Measurements from ENCODE around the gene MRE11.
"Not testable (repeated sequence)": the region's sequence is repeated elsewhere in the genome, so short reads cannot be mapped to it uniquely, and the experiment has no call there.

DNA sequence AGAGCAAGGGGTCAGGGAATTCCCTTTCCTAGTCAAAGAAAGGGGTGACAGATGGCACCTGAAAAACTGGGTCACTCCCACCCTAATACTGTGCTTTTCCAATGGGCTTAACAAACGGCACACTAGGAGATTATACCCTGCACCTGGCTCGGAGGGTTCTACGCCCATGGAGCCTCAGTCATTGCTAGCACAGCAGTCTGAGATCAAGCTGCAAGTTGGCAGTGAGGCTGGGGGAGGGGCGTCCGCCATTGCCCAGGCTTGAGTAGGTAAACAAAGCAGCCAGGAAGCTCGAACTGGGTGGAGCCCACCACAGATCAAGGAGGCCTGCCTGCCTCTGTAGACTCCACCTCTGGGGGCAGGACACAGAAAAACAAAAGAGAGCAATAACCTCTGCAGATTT lies 123.1 kb downstream of the MRE11 start:
- TF ChIP-seq, protein P1, sequence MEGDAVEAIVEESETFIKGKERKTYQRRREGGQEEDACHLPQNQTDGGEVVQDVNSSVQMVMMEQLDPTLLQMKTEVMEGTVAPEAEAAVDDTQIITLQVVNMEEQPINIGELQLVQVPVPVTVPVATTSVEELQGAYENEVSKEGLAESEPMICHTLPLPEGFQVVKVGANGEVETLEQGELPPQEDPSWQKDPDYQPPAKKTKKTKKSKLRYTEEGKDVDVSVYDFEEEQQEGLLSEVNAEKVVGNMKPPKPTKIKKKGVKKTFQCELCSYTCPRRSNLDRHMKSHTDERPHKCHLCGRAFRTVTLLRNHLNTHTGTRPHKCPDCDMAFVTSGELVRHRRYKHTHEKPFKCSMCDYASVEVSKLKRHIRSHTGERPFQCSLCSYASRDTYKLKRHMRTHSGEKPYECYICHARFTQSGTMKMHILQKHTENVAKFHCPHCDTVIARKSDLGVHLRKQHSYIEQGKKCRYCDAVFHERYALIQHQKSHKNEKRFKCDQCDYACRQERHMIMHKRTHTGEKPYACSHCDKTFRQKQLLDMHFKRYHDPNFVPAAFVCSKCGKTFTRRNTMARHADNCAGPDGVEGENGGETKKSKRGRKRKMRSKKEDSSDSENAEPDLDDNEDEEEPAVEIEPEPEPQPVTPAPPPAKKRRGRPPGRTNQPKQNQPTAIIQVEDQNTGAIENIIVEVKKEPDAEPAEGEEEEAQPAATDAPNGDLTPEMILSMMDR (optimal IDR thresholded peaks at IDR 0.05 in 1 of 3, IDR thresholded peaks at IDR 0.05 in 1 of 3, conservative IDR thresholded peaks at IDR 0.05 in 1 of 3; ENCODE audit: extremely low read depth in 1 of 3, insufficient read depth in 2 of 3, low read length in 3 of 3), result not testable (repeated sequence)
- not testable (repeated sequence) for TF ChIP-seq EZH2 (IDR thresholded peaks at IDR 0.05; ENCODE audit: low read length)
